Stomach (tissue), 9 donors: Measurements from ENCODE around the gene SH3RF2. TPM values are rescaled to one million over a fixed set of nuclear protein-coding genes. Genes with fewer than 3 reads are reported as not detected.

ENCODE experiments used
- DNase-seq, 2 donors: peaks; one replicate each; pipeline versions ENCODE4 v3.0.0 to v3.0.0-alpha.2; 2013 to 2019
- H3K27ac ChIP-seq, 5 donors: fragments of 200-600 bp in 4 of 5; sonication (generic) in 4 of 5; one replicate each; pipeline ENCODE4 v1.5.1; 2013 to 2019; ENCODE audit warnings: mild to moderate bottlenecking in 1 of 5, moderate library complexity in 1 of 5
- H3K27me3 ChIP-seq, 3 donors: fragments of 200-600 bp; sonication (generic); one replicate each; pipeline ENCODE4 v1.5.1; 2017 to 2019; ENCODE audit warnings: mixed run types in 1 of 3
- H3K36me3 ChIP-seq, 4 donors: fragments of 200-600 bp; sonication (generic); 1 replicate in 3 of 4; 2 replicates in 1 of 4; pipeline ENCODE4 v1.5.1; 2016 to 2019
- H3K4me1 ChIP-seq, 4 donors: fragments of 200-600 bp; sonication (generic); one replicate each; pipeline ENCODE4 v1.5.1; 2016 to 2019
- H3K4me3 ChIP-seq, 4 donors: fragments of 200-600 bp; sonication (generic) in 3 of 4; one replicate each; pipeline ENCODE4 v1.5.1; 2016 to 2019; ENCODE audit warnings: mild to moderate bottlenecking in 1 of 4
- H3K9me3 ChIP-seq, 4 donors: fragments of 200-600 bp; sonication (generic); one replicate each; pipeline ENCODE4 v1.5.1; 2016 to 2019
- CTCF ChIP-seq, 7 experiments: fragments of 450-650 bp in 4 of 7; fragments of 200-600 bp in 3 of 7; sonication (generic) in 3 of 7; IDR thresholded peaks; one replicate each; pipeline ENCODE4 v1.5.1; 2016 to 2019; ENCODE audit warnings: antibody characterized with exemption in 7 of 7, control low read depth in 2 of 7, mild to moderate bottlenecking in 1 of 7
- EP300 ChIP-seq: sonication (generic); formaldehyde crosslinking; IDR thresholded peaks from one replicate; pipeline ENCODE4 v1.6.1; 2017; ENCODE audit warnings: antibody characterized with exemption
- POLR2A ChIP-seq, 4 donors: fragments of 450-650 bp; IDR thresholded peaks; one replicate each; pipeline ENCODE4 v1.6.1; 2016; ENCODE audit warnings: antibody characterized with exemption in 4 of 4, control low read depth in 2 of 4, mild to moderate bottlenecking in 1 of 4, moderate library complexity in 1 of 4
- POLR2AphosphoS5 ChIP-seq, 3 donors: sonication (generic); formaldehyde crosslinking; IDR thresholded peaks; one replicate each; pipeline ENCODE4 v1.6.1; 2016; ENCODE audit warnings: antibody characterized with exemption in 3 of 3
- WGBS, 5 donors: extraction: QIAGEN DNeasy Blood & Tissue Kit in 3 of 5; methylation state at CpG; one replicate each; pipeline versions ENCODE4 v1.1.5 to v1.1.7; 2013 to 2018; 5-methylcytosine and 5-hydroxymethylcytosine counted together
- intact Hi-C: fragments of 100-400 bp; cut with DNase I; formaldehyde crosslinking; loops from one replicate; pipeline ENCODE4 v1.15.1; 2023; ENCODE audit warnings: low total_unique reads
- polyA plus RNA-seq, 3 donors: library from polyadenylated mRNA; stranded (reverse); fragments of 200-250 nt; gene quantifications; one replicate each; pipeline ENCODE4 v1.2.3, GENCODE V29; 2013
- total RNA-seq, 5 donors: library from RNA; depleted of rRNA; stranded (reverse); fragments of >200 nt; gene quantifications; one replicate each; pipeline versions ENCODE4 v1.1.0 to v1.2.3, GENCODE V29; 2014 to 2016
- donor health status: healthy with polysubstance abuse.
- donor health status: Bipolar disorder and iron deficiency.
- donor health status: healthy.

SH3RF2 gene
- total and polyA plus RNA-seq, 8 donors: 20.8 to 62.0 (median 40.7) TPM

GRCh38 chr5:145976431-145977155 is 40.2 kb downstream of the SH3RF2 start:
- TF ChIP-seq POLR2AphosphoS5 (IDR thresholded peaks at IDR 0.05) (peak in 1 of 3 donors; percentile 31), CTCF (IDR thresholded peaks at IDR 0.05) (no peak)

GRCh38 chr5:145978171-145978570 is 41.8 kb downstream of the SH3RF2 start:
- Histone ChIP-seq H3K4me1 (peaks cover 18 to 76% (median 54%) of the 10 kb centered on the region in 4 donors), H3K27me3 (no peaks in the 10 kb centered on the region), H3K9me3 (peaks cover 0 to 4% (median 0%) of the 10 kb centered on the region in 4 donors), H3K36me3 (no peaks in the 10 kb centered on the region), H3K27ac (peak overlapping the region; percentile 50 to 86 (median 74)), H3K4me3 (no peak overlapping the region)
- DNase-seq: no peak
- intact Hi-C loops: no loop called here
- no peak for TF ChIP-seq CTCF (IDR thresholded peaks at IDR 0.05)
- no peak for TF ChIP-seq POLR2AphosphoS5 (IDR thresholded peaks at IDR 0.05)
- TF ChIP-seq POLR2A (IDR thresholded peaks at IDR 0.05): no peak
- TF ChIP-seq EP300: no peak
- WGBS, 5 donors: 28 to 60% (median 43%) methylated on average over 3 of the region's 3 CpGs

More at GRCh38 chr5:145976431-145977155, 40.2 kb downstream of the SH3RF2 start:
- 43 to 51% (median 47%) methylated on average over 7 of the region's 7 CpGs for WGBS, 5 donors
- Histone ChIP-seq H3K36me3 (no peaks in the 10 kb centered on the region), H3K27me3 (no peaks in the 10 kb centered on the region), H3K9me3 (peaks cover 0 to 4% (median 0%) of the 10 kb centered on the region in 4 donors), H3K4me1 (peaks cover 12 to 60% (median 40%) of the 10 kb centered on the region in 4 donors), H3K27ac (peak overlapping the region; percentile 50 to 82 (median 74)), H3K4me3 (no peak overlapping the region)
- intact Hi-C loops: no loop called here
- peak in 1 of 2 donors; percentile 45 for DNase-seq

GRCh38 chr5:145978708-145979107 is 42.3 kb downstream of the SH3RF2 start:
- Histone ChIP-seq H3K4me3 (no peak overlapping the region), H3K27ac (peak overlapping the region; percentile 50 to 89 (median 74)), H3K36me3 (no peaks in the 10 kb centered on the region), H3K27me3 (no peaks in the 10 kb centered on the region), H3K4me1 (peaks cover 18 to 78% (median 54%) of the 10 kb centered on the region in 4 donors), H3K9me3 (peaks cover 0 to 4% (median 0%) of the 10 kb centered on the region in 4 donors)
- intact Hi-C loops: no loop called here
- peak; percentile 35 to 71 for DNase-seq
- TF ChIP-seq POLR2A (IDR thresholded peaks at IDR 0.05): no peak
- no peak for TF ChIP-seq CTCF (IDR thresholded peaks at IDR 0.05)
- TF ChIP-seq EP300: no peak
- TF ChIP-seq POLR2AphosphoS5 (IDR thresholded peaks at IDR 0.05): no peak
- WGBS, 5 donors: 32 to 56% (median 44%) methylated on average over 1 of the region's 1 CpG

- no peaks in the 10 kb centered on the region for H3K9me3 ChIP-seq
- no peaks in the 10 kb centered on the region for H3K27me3 ChIP-seq
- TF ChIP-seq POLR2AphosphoS5 (IDR thresholded peaks at IDR 0.05) (peak in 2 of 3 donors; percentile 60 to 66), POLR2A (IDR thresholded peaks at IDR 0.05) (no peak)
- peak overlapping the region; percentile 50 to 89 (median 74) for H3K27ac ChIP-seq
- H3K4me3 ChIP-seq: no peak overlapping the region
- no peaks in the 10 kb centered on the region for H3K36me3 ChIP-seq
- peak; percentile 63 to 82 for DNase-seq
- 21 to 35% (median 33%) methylated on average over 7 of the region's 7 CpGs for WGBS, 5 donors
- peaks cover 18 to 84% (median 54%) of the 10 kb centered on the region in 4 donors for H3K4me1 ChIP-seq
- intact Hi-C loops: no loop called here
Measured at GRCh38 chr5:145979270-145980223, 43.2 kb downstream of the SH3RF2 start.
